ENCODE results near the gene LMX1A.

The LMX1A gene

DNA sequence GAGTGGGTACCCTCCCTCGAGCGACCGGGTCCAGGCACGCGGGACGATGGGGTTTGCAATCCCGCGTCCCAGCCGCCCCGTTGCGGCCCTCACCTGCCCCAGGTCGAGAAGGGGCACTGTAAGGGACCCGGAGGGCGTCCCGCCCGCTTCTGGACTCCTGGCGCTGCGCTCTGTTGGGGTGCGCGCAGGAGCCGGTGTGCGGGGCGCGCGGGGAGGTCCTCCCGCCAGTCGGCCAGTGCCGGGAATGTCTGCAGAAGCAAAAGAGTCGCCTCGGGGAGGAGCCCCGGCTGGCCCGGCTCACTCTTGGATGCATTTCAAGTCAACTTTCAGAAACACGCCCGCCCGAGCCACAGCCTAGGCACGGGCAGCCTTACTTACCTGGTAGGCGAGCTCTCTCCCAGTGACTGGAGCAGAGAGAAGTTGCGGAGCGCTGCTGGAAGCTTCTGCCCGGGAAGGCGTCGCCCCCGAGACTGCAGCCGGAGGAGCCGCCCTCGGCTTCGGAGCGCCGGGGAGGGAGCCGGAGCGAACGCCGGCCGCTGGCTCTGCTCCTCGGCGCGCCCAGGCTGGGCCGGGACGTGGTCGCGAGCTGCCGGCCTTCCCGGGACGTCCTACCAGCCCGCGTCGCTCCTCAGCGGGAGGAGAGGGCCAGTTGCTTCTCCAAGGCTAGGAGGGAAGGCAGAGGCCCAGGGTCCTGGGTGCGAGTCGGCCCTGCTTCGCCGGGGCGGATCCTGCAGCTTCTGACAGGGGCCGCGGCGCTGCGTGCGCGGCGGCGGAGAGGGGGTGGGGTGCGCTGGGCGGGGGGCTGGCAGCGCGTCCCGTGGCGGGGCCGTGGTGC, at the start of gene LMX1A:
Gene LMX1A (minus strand): TSS at position 739 of the 835 bp plus-strand sequence. CDS start 1,156 bp downstream, outside the sequence.
- no peak for DNase-seq

DNA sequence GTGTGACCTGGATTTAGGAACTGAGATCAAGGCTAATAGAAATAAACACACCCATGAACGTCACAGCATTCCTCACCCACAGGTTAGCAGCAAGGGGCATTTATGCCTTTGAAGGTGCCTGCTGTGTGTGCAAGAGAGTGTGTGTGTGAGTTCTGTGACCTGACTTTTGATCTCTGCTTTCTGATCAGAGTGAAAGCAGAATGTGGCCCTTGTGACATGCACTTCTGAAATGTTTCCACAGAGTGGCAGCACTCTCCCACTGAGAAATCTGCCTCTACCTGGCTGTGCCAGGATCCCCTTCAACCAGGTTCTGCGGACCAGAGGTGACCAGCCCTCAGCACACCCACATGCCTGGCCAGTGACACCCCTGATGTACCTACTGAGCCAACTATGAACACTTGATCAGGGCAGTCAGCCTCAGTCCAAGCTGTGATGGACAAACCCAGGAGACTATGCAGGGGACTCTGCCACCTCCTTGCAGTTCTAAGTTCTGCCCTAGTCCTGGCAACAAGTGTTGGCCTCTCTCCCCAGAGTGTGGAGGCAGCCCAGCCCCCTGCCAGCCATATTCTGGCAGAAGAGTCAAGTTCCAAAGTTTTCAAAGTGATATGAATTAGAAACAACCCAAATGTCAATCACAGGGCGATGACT, 47.4 kb upstream of the LMX1A start:
- DNase-seq: no peak

DNA sequence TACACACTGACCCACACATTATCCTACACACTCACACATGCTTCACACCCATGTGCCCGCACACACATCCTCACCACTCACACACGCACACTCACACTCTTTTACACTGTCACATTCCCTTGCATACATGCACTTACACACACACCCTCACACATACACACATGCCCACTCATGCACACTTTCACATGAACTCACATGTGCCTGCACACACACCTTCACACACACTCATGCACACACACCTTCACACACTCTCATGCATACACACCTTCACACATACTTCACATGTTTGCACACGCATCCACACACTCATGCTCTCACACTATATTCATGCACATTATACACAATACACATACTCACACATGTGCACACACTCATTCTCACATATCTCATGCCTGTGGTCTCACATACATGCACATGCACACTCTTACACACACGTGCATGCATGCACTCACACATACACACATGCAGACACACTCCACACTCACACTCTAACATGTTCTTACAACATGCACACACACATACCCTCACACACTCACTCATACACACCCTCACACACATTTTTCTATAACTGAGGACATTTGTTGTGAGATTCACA, 46.1 kb upstream of the LMX1A start:
- DNase-seq: no peak

DNA sequence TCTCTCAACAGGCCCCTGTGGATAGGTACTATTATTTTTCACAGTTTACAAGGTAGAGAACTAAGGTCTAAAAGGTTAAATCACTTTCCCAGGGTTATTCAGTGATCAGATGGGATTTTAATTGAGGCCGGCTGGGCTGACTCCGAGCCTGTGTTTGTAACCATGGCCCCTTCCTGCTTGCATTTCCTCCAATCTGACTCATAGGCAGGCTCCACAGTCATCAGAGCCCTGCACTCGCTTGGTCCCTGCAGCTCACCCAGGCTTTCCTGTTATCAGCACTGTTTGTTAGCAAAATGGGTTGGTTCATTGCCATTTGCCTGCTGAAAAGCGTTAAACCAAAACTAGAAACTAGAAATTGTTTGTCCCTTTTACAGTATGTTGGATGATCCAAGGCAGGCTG, 41.4 kb upstream of the LMX1A start:
- DNase-seq: no peak

DNA sequence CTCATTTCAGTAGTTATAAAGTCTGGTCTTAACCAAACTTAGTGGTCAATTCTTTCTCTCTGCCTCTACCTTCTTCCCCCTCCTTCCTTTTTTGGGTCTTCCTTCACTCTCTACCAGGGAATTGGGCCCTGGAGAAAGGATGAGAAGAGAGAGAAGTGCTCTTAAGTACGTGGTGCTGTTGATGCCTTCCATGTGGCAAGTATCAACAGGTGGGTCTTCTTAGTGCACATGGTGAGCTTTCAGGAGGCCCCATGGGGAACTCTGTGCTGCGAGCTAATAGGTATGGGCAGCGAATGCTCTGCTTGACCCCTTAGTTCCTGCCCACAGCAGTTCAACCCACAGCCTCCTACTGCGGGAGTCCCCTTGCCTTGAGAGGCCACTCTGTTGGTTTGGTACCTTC, 39.4 kb upstream of the LMX1A start:
- DNase-seq: no peak

DNA sequence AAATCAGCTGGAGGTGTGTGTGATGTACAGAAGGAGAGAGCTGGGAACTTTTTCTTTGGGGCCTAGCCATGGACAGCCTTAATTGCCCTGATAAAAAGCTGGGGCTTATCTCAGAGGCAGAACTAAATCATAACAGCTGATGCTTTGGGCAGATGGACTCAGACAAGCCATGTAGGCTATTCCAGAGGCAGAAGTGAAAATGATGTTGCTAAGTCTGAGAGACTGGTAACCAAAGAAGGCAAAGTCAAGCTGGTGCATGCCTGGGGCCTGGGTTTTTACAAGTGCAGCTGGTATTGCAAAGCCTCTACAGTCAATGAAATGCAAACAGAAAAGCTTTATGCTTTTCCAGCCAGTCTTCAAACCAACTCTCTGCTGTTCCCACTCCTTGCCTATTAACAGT, 39.0 kb upstream of the LMX1A start:
- DNase-seq: no peak

DNA sequence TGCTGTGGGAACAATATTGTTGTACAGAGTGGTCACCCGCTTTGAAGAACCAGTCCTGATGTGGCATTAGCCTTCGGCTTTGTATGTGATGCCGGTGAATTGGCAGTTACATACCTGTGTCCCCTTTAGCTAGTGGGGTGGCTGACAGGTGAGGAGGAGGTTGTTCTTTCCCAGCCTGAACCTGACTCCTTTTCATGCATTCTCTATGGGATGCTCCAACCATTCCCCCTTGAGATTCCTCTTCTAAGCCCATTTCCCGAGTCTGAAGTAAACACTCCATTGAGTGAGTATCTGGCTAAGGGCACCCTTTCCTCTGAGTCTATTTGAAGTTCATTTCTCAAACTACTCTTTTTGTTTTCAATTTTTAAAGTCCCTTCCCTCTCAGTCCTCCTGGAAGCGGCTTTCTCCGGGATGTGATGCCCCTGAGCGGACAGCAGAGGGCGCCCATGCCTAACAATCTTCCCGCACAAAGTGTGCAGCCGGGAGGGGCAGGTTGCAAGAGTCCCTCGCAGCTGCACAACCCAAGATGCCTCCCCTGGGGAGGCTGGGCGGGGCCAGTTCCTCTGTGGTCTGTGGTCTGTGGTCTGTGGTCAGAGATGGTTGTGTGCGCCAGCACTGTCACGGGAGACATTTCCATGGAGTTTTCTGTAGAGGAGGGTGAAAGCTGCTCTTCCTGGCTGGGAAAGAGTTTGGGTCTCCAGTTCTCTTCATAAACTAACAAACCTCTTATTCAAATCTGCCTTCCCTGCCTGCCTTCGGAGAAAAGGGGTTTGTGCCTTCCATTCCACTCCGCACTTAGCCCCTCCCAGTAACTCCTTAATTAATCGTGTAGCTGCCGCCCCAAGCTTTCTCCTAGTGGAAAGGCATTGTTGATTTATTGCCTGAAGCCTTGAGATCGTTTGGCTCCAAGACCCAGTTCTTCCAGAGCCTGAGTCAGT, 36.4 kb upstream of the LMX1A start:
- peak; percentile 69 for DNase-seq

DNA sequence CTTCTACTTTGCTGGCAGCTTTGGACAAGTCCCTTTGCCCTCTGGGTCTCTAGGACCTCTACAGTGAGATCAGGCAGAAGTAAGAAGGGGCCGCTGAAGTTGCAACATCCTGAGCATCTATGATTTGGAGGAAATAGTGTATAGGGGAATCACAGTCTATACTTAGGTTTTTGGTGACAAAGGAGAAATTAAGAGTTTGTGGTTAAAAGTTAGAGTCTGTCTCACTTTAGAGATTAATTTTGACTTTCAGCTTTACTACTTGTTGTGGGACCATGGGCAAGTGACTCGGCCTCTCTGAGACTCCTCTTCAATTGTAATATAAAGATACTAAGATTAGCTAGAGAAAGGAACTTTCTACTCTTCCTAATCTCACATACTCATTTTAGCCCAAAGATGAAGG, 33.1 kb upstream of the LMX1A start:
- DNase-seq: no peak

DNA sequence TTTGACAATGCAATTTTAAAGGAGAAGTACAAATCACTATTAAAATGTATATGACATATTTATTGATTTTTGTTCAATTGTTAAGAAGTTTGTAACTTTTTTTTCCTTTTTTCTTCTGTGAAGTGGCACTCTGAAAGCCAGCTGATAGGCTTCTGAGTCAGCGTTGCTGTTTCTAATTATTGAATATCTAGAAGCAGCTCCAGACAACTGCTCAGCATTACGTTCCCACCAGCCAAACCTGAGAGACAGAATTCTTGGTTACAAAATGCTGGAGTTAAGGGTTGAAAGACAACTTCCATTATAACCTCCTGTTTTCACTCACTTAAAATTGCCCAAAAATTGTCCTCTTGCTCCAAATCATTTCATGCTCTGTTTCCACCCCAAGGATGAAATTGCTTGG, 31.4 kb upstream of the LMX1A start:
- no peak for DNase-seq

DNA sequence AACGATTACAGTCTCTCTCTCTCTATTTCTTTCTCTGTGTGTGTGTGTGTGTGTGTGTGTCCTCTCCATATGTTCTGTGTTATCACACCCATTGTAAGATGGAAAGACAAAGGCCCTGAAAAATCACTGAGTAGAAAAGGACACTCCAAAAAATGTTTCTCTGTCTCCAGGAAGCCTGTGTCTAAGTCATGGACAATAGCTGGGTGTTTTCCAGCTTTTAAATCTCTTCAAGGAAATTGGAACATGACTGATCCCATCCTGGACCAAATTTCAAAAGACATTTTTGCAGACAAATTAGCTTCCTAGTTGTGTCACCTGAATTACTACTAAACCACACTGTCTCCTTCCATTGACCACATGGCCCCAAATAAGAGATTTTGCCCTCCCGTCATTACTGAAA, 31.0 kb upstream of the LMX1A start:
- DNase-seq: no peak

DNA sequence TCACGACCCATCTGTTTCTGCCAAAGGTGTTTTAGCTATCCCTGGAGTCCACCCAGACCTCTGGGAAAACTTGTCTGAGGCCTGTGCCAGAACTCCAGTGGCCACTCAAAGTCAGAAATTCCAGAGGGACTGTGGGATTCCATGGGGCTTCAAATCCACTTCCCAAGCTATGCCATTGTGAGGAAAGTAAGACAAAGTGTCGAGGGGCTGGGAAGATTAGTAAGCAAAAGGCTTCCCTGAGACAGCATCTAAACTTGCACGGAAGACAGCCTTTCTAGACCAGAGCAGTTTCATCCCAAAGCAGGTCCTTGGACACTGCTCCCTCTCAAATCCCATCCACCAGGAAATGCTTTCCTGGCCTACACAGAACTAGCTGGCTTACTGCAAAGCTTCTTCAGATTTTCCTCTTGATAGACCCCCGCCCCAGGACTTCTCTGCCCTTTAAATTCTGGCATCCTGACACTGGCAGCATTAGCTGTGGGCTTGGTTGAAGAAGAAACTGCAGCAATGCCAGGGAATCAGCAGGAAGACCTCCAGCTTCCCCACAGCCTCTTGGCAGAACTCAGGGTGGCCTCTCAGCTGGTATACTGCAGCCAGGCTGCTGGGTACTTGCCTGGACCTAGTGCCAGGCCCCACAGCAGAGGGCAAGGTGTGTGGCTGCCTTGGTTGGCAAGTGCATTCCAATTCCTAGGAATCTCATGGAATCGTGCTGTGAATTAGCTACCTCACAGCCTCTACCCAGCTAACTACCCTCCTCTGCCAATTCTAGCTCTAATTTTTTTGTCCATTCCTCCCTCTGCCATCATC, 27.3 kb upstream of the LMX1A start:
- DNase-seq: no peak

DNA sequence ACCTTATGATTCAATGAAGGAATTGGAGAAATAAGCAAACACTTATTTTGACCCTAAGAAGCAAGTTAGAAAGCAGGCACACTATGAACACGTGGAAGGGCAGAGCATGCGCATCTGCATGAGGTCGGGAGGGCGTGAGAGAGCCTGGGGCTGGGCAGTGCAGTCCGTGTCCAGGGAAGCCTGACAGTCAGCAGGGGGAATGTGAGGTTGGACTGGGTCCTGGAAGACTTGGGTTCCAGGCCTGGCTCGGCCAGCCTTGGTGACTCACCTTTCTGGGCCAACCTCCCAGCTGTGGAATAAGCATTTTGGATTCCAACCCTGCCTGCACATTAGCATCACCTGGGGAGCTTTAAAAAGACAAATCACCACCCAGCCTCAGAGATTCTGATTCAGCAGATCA, 26.6 kb upstream of the LMX1A start:
- no peak for DNase-seq

DNA sequence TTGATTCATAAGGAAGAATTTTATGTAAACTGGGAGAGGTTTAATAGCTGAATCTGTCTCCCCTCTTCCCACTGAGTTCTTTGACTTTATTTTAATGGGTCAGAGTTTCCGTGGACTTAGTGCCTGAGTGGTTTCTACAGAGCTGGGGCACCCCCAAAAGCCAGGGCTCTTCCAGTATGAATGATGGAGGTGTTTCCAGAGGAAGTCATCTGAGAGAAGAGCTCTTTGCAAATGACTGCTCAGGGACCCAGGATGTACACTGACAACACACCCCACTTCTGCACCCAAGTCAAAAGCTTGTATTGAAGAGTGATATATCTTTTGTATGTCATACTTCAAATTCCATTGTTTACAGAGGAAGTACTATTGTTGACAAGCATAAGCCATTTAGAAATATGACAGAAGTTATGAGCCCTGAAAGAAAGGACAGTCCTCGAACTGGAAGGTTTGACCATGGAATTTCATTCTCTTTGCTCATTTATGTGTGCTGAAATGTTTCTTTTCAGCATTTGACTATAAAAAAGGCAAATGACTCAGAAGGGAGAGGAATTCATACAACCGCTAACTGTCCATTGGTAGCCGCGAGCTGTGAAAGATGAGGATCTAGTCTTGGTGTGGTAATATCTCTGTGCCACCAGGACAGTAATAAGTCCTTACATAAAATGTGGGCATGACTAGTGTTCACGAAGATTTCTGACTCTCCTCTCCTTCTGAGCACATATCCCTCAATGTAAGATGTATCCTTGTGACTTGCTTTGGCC, 25.4 kb upstream of the LMX1A start:
- no peak for DNase-seq

DNA sequence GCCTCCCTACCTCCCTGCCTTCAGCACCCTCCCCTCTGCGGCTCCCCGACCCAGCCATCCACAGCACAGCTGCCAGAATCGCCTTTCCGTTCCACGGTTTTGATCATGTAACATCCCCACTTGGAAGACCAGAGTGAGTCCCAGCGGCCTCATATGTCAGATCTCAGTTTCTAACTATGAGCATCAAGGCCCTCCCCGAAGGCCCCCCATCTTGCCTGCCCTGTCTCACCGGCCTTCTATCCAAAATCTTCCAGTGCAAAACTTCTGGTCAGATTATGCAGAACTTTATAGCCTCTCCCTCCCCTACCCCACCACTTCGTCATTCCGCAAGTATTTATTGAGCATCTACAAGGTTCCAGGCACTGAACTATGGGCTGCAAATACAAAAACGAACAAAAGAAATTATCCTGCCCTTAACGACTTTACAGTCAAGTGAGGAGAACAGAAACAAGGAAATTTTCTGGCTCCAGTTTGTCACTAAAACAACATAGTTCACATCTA, 20.3 kb upstream of the LMX1A start:
- no peak for DNase-seq

DNA sequence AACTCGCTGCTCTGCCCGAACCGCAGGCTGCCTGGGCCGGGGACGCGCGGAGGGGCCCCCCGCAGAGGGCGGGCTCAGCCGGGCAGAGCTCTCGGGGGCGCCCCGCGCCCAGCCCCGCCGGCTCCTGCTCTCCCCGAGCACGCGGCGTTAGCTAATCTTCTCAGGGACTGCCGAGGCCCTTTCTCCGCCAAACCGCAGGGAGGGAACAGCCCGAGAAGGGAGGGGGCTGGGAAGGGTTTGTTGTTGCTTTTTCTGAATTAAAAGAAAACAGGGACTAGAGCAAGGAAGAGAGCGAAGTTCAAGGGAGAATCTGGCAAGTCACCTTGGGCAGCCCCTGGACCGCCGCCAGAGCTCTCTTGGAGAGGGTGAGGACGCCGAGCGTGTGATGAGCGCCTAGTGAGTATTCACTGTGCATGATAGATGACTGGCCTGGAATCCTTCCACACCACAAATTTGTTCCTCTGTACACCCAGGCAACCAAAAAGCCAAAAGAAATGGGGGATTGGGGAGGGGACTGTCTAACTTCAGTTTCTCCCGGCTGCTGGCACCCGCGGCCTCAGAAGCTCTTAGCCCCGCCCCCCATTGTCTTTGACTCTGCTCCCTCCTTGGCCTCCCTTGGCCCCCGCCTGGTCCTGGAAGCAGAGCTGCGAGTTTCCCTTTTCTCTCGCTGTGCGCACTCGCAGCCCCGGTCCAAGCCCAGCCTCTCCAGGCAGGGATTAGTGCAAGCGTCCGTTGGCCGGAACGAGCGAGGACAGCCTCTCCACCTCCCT, 19.7 kb upstream of the LMX1A start:
- DNase-seq: peak; percentile 21

DNA sequence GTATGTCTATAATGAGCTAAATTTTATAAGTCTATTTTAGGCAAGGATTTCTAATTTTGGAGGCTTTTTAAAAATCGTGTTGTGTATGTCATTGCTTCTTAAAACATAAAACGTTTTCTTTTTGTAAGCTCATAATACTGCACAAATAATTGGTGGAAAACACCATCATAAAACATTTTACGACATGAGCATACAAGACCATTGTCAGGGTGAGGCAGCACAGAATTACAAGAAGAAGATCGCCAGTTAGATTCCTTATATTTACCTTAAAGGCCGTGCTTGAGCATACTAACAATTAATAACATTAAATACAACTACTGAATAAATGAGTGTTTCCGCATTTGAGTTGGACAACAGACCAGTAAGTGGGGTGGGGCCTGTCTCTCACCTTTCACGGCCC, 19.1 kb upstream of the LMX1A start:
- DNase-seq: no peak

DNA sequence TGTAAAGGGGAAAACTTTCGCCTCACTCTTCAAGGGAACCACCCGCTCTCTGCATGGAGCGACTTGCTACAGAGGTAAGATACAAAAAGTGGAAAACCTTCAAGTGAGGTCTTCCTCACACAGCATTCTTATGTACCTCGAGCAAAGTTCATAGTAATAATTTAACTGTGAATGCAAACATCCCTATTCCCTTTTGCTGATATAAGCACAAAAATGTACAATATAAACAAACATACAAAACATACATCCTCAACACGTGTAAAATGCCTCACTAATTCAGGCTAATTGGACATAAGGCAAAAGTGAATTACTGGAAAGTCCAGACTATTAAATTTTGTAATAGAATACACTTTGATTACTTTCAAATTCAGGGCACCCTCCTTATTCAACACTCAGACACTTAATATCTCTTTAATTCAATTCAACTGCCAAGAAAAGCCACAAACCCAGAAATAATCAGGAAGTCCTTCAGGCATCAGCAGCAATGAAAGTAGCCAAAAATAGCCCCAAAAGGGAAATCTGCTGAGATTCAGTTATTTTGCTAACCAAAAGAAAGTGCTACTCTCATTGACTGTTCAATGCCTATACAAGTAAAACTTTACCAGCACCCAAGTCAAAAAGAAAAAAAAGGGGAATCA, 15.2 kb upstream of the LMX1A start:
- DNase-seq: no peak

DNA sequence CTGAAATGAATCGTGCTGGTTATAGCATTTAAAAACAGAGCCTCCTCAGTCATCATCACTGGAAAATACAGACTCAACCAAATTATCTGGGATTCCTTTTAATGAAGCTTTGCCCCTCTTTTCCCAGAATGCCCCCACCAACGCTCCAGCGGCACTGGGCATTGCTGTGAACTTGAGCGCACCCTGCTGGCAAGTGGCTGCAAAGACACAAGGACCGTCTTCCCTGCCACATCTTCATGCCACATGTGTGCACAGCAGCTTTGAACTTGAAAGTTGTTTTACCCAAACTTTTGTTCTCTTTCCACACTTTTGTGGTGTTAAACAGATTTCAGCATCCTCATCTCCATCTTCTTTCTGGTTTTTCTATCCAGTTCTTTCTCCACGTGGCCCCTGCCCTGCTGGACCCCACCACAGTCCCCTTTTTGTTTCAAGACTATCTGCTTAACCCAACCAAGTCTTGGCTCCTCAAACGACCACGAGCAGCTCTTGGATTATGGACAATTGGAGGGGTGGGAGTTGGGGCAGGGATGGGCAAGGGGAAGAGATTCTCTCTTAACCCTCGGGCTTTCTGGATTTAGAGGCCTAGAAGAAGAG, 12.8 kb upstream of the LMX1A start:
- DNase-seq: peak; percentile 2

DNA sequence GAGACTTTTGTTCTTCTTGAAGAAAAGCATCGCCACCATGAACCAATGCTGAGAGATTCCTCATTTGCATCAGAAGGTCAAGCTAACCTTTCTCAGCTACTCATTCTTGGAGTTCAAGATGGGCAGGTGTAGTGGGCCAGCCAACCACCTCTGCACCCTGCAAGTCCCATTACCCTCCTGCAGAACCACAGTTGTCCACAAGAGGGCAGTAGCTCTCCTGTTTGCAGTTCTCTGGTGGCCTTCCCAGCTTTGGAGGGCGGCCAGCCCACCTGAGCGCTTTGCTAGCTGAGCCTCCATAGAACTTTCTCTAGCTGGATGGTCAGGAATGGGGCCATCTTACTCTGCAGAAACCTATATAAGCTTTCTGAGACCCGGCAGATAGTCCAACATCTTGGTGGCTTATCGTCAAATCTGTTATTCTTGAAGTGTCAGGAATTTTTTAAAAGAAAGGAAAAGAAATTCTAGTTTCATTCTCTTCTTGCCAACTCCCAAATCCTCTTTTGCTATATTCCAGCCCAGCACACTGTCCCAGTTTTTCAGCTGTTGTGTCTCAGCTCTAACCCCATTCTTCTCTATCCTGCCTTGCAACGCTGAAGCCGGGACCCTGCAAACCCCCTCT, 11.0 kb upstream of the LMX1A start:
- DNase-seq: peak; percentile 31
